Fibroblast of pulmonary artery (primary cell): Measurements from ENCODE around the gene ZNF407.

Experiments
- DNase-seq: peaks from one replicate; pipeline ENCODE4 v3.0.0-alpha.2; 2010; ENCODE audit warnings: low read depth
- H3K4me3 ChIP-seq: replicated peaks from 2 replicates; pipeline ENCODE4 v1.5.1; 2011; ENCODE audit warnings: low read depth, mild to moderate bottlenecking, control low read depth, low read length, moderate library complexity
- TF ChIP-seq, protein P1 (sequence below): IDR thresholded peaks from 2 replicates; pipeline ENCODE4 v1.5.1; 2011; ENCODE audit warnings: mild to moderate bottlenecking, control low read depth, low read length, inconsistent platforms; ENCODE audit errors: missing control alignments

Gene ZNF407

GRCh38 chr18:75044296-75044695 is 446.6 kb downstream of the ZNF407 start:
- TF ChIP-seq, protein P1, sequence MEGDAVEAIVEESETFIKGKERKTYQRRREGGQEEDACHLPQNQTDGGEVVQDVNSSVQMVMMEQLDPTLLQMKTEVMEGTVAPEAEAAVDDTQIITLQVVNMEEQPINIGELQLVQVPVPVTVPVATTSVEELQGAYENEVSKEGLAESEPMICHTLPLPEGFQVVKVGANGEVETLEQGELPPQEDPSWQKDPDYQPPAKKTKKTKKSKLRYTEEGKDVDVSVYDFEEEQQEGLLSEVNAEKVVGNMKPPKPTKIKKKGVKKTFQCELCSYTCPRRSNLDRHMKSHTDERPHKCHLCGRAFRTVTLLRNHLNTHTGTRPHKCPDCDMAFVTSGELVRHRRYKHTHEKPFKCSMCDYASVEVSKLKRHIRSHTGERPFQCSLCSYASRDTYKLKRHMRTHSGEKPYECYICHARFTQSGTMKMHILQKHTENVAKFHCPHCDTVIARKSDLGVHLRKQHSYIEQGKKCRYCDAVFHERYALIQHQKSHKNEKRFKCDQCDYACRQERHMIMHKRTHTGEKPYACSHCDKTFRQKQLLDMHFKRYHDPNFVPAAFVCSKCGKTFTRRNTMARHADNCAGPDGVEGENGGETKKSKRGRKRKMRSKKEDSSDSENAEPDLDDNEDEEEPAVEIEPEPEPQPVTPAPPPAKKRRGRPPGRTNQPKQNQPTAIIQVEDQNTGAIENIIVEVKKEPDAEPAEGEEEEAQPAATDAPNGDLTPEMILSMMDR, result no peak
- no peak overlapping the region for H3K4me3 ChIP-seq
- DNase-seq, result no peak

GRCh38 chr18:75044791-75045190 is 447.1 kb downstream of the ZNF407 start:
- H3K4me3 ChIP-seq, result no peak overlapping the region
- DNase-seq, result no peak
- TF ChIP-seq, protein P1, result no peak

- no peak overlapping the region for H3K4me3 ChIP-seq
- no peak for DNase-seq
- TF ChIP-seq, protein P1, result no peak
These were observed 447.6 kb downstream of the ZNF407 start for GRCh38 chr18:75045272-75045671.

DNA sequence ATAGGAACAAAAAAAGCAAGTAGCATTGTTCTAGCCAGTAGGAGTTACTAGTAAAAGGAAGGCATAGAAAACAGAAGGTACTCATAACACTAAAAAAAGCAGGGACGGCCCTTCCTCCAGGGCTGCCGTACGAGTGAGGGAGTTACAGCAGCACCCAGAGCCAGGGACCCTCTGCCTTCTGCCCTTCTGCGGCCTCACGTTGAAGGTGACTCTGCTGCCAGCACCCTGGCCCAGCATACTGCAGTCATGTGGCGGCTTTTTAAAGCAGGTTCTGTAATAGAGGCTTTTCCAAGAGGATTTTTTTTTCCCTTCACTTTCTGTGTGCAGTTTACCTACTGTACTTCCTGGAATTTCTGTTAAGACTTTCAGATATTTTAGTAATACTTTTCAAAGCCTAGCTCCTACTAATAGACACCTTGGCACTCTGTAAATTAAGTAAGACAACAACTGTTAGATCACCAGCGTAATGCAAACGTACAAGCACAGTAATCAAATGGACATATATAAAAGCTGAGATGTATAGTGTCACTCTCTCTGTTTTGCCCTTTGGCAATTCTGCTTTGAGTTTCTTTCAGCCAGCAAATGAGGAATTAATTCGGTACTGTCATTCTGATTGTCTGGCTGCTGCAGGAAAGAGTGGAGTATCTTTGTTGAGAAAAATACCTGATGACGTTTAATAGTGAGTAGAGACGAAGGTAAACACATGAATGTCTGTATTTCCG is 449.7 kb downstream of the ZNF407 start:
- DNase-seq, result no peak
- no peak overlapping the region for H3K4me3 ChIP-seq
- TF ChIP-seq, protein P1, result no peak

DNA sequence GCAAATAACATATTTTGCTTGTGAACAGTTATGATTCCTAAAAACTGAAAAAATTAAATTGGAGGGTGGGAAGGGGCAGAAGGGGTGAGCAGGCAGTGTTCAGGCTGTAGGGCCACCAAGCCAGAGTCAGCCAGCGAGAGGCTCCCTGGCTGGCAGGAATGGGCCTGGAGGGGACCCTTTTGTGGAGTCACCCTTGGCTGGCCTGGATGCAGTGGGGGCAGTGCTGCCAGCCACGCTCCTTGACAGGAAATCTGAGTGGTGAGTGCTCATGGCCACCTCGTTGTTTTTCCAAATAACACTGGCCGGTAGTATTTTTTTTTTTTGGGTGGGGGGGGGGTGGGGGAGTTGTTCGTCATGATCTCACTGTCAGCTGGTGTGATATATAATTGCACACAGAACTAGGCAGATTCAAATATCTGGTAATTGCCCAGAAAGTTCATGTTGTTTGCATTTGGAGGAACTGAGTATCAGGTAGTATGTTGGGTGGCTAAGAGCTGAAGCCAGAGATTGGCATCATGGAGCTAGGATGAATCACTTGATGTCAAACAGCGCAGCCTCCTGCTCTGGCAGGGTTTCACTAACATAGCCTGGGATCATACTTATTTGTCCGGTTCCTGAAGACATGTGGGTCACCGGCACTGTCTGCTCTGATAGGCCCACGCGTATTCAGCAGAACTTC is 451.2 kb downstream of the ZNF407 start:
- DNase-seq, result no peak
- TF ChIP-seq, protein P1, result no peak
- H3K4me3 ChIP-seq, result no peak overlapping the region

DNA sequence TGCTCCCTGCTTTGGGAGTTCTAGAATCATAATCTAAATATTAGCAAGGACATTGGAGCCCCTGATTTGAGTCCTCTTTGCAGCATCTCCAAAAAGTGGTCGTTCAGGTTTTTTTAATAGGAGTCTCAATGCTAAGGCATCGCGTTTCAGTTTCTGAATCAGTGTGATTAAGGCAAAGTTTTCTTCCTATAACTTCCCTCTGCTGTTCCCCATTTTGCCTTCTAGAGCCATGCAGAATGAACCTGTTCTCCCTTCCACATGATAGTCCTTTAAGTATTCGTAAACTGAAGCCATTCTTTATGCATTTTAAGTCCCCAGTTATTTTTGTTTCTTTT is 451.8 kb downstream of the ZNF407 start:
- TF ChIP-seq, protein P1, result no peak
- DNase-seq, result no peak
- no peak overlapping the region for H3K4me3 ChIP-seq

GRCh38 chr18:75051757-75052156 is 454.1 kb downstream of the ZNF407 start:
- no peak for DNase-seq
- TF ChIP-seq, protein P1, result no peak
- H3K4me3 ChIP-seq, result no peak overlapping the region
